ENCODE data around the gene MSANTD4. TPM values are rescaled to one million over a fixed set of nuclear protein-coding genes. Genes with fewer than 3 reads are reported as not detected.

MSANTD4 gene
- total RNA-seq, 2 experiments from 2014 or later: 10.3 to 11.3 TPM

- Mint-ChIP-seq H3K9me3 (no peaks in the 10 kb centered on the region), H3K27ac (no peak overlapping the region), H3K4me3 (no peak overlapping the region), H3K27me3 (peaks cover 3% of the 10 kb centered on the region), H3K36me3 (ENCODE audit: low read depth) (no peaks in the 10 kb centered on the region), H3K4me1 (ENCODE audit: low read depth) (no peaks in the 10 kb centered on the region)
- DNase-seq (no peak), ATAC-seq (no peak)
- no peak for TF ChIP-seq CTCF (IDR thresholded peaks at IDR 0.05)
- intact Hi-C loops (cut with micrococcal nuclease): no loop called here
- ChIA-PET POLR2A (no interaction called here), CTCF (no interaction called here)
Observed at GRCh38 chr11:105979997-105980703, 41.9 kb downstream of the MSANTD4 start.

- DNase-seq (no peak), ATAC-seq (no peak)
- ChIA-PET POLR2A (no interaction called here), CTCF (no interaction called here)
- H3K27me3 Mint-ChIP-seq: peaks cover 3% of the 10 kb centered on the region
- H3K36me3 Mint-ChIP-seq (ENCODE audit: low read depth): no peaks in the 10 kb centered on the region
- no peak overlapping the region for H3K27ac Mint-ChIP-seq
- H3K4me1 Mint-ChIP-seq (ENCODE audit: low read depth): no peaks in the 10 kb centered on the region
- H3K4me3 Mint-ChIP-seq: no peak overlapping the region
- no peak for TF ChIP-seq CTCF (IDR thresholded peaks at IDR 0.05)
- intact Hi-C loops (cut with micrococcal nuclease): no loop called here
- no peaks in the 10 kb centered on the region for H3K9me3 Mint-ChIP-seq
Observed at GRCh38 chr11:105975128-105975527, 46.9 kb downstream of the MSANTD4 start.

- Mint-ChIP-seq H3K27me3 (no peaks in the 10 kb centered on the region), H3K27ac (no peak overlapping the region), H3K9me3 (no peaks in the 10 kb centered on the region), H3K4me1 (ENCODE audit: low read depth) (no peaks in the 10 kb centered on the region), H3K4me3 (no peak overlapping the region), H3K36me3 (ENCODE audit: low read depth) (no peaks in the 10 kb centered on the region)
- ChIA-PET CTCF (no interaction called here), POLR2A (no interaction called here)
- intact Hi-C loops (cut with micrococcal nuclease): no loop called here
- ATAC-seq: no peak
- no peak for TF ChIP-seq CTCF (IDR thresholded peaks at IDR 0.05)
- DNase-seq: no peak
Observed at GRCh38 chr11:105969756-105970155, 52.3 kb downstream of the MSANTD4 start.

DNA sequence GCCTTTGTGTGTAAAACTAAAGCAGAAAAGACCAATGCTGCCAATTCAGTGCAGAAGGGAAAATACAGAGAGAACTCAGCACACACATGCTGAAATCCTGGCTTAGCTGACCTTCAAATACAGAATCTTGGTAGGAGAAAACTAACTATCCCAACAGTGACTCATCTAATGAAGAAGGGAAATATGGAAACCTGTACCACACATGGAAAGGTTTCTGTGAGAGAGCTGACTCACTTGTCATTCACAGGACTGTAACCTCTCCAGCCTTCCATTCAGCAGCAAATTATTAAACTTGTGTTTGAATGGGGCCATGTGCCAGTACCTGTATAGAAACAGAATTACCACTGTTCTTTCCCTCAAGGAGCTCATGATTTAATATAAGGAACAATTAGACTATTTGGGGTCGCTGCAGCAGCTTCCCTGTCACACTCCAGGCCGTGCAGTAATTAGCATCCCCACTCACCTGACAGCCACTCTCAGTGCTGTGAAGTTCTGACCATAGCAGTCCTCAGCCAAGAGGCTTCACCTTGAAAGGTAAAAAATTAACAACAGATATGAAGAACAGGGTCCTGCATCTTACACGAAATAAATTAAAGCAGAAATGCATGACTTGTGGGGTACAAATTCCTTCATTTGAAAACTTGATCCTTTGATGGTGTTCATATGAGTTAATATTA is 53.9 kb downstream of the MSANTD4 start:
- Mint-ChIP-seq H3K4me1 (ENCODE audit: low read depth) (no peaks in the 10 kb centered on the region), H3K9me3 (no peaks in the 10 kb centered on the region), H3K4me3 (no peak overlapping the region), H3K36me3 (ENCODE audit: low read depth) (no peaks in the 10 kb centered on the region), H3K27me3 (peaks cover 2% of the 10 kb centered on the region), H3K27ac (no peak overlapping the region)
- ChIA-PET POLR2A (no interaction called here), CTCF (no interaction called here)
- ATAC-seq (no peak), DNase-seq (no peak)
- intact Hi-C loops (cut with micrococcal nuclease): no loop called here
- TF ChIP-seq CTCF (IDR thresholded peaks at IDR 0.05): no peak
